ENCODE data around the gene BHLHE23.

Gene BHLHE23

DNA sequence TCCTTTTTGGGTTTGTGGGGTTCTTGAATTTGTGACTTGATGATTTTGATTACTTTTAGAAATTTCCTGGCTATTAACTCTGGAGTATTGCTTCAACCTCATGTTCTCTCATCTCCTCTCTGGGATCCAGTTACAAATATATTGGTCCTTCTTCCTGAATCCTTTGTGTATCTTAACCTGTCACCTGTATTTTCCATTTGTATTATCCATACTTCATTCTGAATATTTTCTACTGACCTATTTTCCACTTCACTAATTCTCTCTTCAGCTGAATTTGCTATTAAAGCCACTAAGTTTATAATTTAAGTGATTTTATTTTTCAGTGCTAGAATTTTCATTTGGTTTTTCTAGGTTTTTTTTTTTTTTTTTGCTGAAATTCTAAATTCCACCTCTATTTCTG is 6.4 kb upstream of the BHLHE23 start:
- no peak for DNase-seq (ENCODE audit: low read depth)
- no peak for TF ChIP-seq CTCF (IDR thresholded peaks at IDR 0.05; ENCODE audit: low read depth, low read length, missing control alignments)
- no peak overlapping the region for H3K4me3 ChIP-seq (ENCODE audit: low read depth, low read length)

DNA sequence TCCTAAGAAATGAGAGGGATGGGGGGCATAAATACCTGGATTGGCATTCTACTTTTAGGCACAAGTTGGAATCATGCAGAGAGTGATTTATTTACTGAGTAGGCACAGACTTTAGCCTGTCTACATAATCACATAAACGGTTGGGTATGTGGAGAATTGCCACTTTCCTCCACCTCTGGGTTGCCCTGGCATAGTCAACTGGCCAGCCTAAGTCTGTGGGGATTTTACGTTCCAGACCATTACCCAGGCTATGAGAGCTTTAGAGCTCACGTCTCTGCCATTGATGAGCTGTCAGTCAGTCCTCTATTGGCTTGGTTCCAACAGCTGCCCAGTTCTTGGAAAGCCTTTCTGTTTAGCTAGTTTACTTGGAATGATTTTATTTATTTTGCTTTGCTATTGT is 5.0 kb upstream of the BHLHE23 start:
- H3K4me3 ChIP-seq (ENCODE audit: low read depth, low read length): peak overlapping the region; percentile 36
- DNase-seq (ENCODE audit: low read depth): no peak
- TF ChIP-seq CTCF (IDR thresholded peaks at IDR 0.05; ENCODE audit: low read depth, low read length, missing control alignments): no peak

DNA sequence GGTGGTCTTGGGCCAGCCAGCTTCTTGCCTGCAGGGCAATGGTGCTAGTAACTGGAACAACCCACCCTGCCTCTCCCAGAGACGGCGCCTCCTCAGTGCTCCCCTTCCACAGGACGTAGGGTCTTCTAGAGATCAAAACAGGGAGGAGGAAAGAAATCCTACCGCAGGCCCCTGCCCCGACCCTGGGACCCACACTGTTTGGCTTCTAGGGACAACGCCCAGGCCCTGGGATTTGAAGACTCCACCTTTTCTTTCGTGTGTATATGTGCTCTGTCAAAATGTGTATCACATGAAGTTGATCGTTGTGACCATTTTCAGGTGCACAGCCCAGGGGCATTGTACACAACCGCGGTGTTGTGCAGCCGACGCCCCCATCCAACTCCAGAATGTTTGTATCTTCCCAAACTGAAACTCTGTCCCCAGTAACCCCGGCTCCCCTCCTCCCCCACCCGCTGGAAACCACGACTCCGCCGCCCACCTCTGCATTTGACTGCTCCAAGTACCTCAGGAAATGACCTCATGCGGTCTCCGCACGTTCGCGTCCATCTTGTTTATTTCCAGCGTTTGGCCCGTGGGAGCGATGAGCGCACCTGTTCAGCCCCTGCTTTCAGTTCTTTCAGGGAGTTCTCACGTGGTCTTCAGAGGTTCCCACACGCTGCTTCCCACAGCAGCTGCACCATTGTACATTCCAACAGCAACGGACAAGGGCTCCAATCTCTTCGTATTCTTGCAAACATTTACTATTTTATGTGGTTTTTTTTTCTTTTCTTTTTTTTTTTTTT is 3.4 kb upstream of the BHLHE23 start:
- TF ChIP-seq CTCF (IDR thresholded peaks at IDR 0.05; ENCODE audit: low read depth, low read length, missing control alignments): no peak
- H3K4me3 ChIP-seq (ENCODE audit: low read depth, low read length): peak overlapping the region; percentile 99
- DNase-seq (ENCODE audit: low read depth): peak; percentile 97

- H3K4me3 ChIP-seq (ENCODE audit: low read depth, low read length): peak overlapping the region; percentile 99
- no peak for DNase-seq (ENCODE audit: low read depth)
- TF ChIP-seq CTCF (IDR thresholded peaks at IDR 0.05; ENCODE audit: low read depth, low read length, missing control alignments): peak; percentile 85
Observed at GRCh38 chr20:63009045-63009961, 2.5 kb upstream of the BHLHE23 start.

- peak overlapping the region; percentile 99 for H3K4me3 ChIP-seq (ENCODE audit: low read depth, low read length)
- DNase-seq (ENCODE audit: low read depth): no peak
- TF ChIP-seq CTCF (IDR thresholded peaks at IDR 0.05; ENCODE audit: low read depth, low read length, missing control alignments): no peak
Observed at GRCh38 chr20:63008541-63009044, 1.8 kb upstream of the BHLHE23 start.

- no peak for TF ChIP-seq CTCF (IDR thresholded peaks at IDR 0.05; ENCODE audit: low read depth, low read length, missing control alignments)
- H3K4me3 ChIP-seq (ENCODE audit: low read depth, low read length): no peak overlapping the region
- no peak for DNase-seq (ENCODE audit: low read depth)
Observed at GRCh38 chr20:63007646-63008488, 1.1 kb upstream of the BHLHE23 start.
